ENCODE results near the gene FNBP1L. TPM values are rescaled to one million over a fixed set of nuclear protein-coding genes. Genes with fewer than 3 reads are reported as not detected.

The FNBP1L gene
- total and polyA plus RNA-seq, 9 of the 15 experiments (the other 6 are each of a cell fraction or from before 2014, with no cell fraction given): 1.4 to 6.9 (median 5.9) TPM

- TF ChIP-seq ZKSCAN1 (IDR thresholded peaks at IDR 0.05; ENCODE audit: low read depth, low read length) (peak; percentile 48; the same call in 1 of the 2 replicates), MXD1 (CRISPR knock-in tag; IDR thresholded peaks at IDR 0.05; ENCODE audit: borderline replicate concordance, poor library complexity, severe bottlenecking) (peak; percentile 53), MBD2 (IDR thresholded peaks at IDR 0.05; ENCODE audit: borderline replicate concordance, low read depth) (no peak), SMC3 (conservative IDR thresholded peaks at IDR 0.05; ENCODE audit: insufficient read depth, low read depth, low read length) (no peak), NR2C2 (CRISPR knock-in tag; IDR thresholded peaks at IDR 0.05) (no peak), NR2C2 (tag; IDR thresholded peaks at IDR 0.05) (peak; percentile 64), COPS2 (conservative IDR thresholded peaks at IDR 0.05) (no peak), ZBTB17 (CRISPR knock-in tag; IDR thresholded peaks at IDR 0.05) (peak; percentile 60), RNF219 (CRISPR knock-in tag; IDR thresholded peaks at IDR 0.05) (no peak), ZNF318 (IDR thresholded peaks at IDR 0.05; ENCODE audit: borderline replicate concordance in 1 of 2, low read depth in 1 of 2) (peak in 1 of 2 experiments; percentile 75; a peak in 1 of 4 replicates), FIP1L1 (IDR thresholded peaks at IDR 0.05; ENCODE audit: low read depth, low read length, poor library complexity, severe bottlenecking) (no peak), ZNF140 (CRISPR knock-in tag; IDR thresholded peaks at IDR 0.05) (no peak), POLR3A (IDR thresholded peaks at IDR 0.05; ENCODE audit: borderline replicate concordance, extremely low read depth, insufficient read depth, insufficient read length) (no peak), KDM4B (IDR thresholded peaks at IDR 0.05; ENCODE audit: borderline replicate concordance in 2 of 2, low read depth in 1 of 2) (no peak)
Observed at GRCh38 chr1:93567255-93567918, 119.5 kb downstream of the FNBP1L start (continued).
